ENCODE results near the gene DOCK2.

Gene DOCK2

GRCh38 chr5:169997798-169998197 lies 360.7 kb downstream of the DOCK2 start:
- H3K27me3 ChIP-seq (ENCODE audit: insufficient read depth, low read length, poor library complexity), result no peaks in the 10 kb centered on the region
- peaks cover 77% of the 10 kb centered on the region for H3K36me3 ChIP-seq (ENCODE audit: insufficient read depth, low read length)
- no peaks in the 10 kb centered on the region for H3K9me3 ChIP-seq (ENCODE audit: insufficient read depth, low read length, severe bottlenecking)
- H3K4me2 ChIP-seq (ENCODE audit: insufficient read depth, low read length), result no peak overlapping the region
- H4K20me1 ChIP-seq (ENCODE audit: insufficient read depth, low read length), result no peaks in the 10 kb centered on the region
- TF ChIP-seq, protein P1, sequence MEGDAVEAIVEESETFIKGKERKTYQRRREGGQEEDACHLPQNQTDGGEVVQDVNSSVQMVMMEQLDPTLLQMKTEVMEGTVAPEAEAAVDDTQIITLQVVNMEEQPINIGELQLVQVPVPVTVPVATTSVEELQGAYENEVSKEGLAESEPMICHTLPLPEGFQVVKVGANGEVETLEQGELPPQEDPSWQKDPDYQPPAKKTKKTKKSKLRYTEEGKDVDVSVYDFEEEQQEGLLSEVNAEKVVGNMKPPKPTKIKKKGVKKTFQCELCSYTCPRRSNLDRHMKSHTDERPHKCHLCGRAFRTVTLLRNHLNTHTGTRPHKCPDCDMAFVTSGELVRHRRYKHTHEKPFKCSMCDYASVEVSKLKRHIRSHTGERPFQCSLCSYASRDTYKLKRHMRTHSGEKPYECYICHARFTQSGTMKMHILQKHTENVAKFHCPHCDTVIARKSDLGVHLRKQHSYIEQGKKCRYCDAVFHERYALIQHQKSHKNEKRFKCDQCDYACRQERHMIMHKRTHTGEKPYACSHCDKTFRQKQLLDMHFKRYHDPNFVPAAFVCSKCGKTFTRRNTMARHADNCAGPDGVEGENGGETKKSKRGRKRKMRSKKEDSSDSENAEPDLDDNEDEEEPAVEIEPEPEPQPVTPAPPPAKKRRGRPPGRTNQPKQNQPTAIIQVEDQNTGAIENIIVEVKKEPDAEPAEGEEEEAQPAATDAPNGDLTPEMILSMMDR (IDR thresholded peaks at IDR 0.05; ENCODE audit: borderline replicate concordance, extremely low read depth, low read length, poor library complexity, severe bottlenecking), result no peak
- no peak for TF ChIP-seq EZH2 (IDR thresholded peaks at IDR 0.05; ENCODE audit: borderline replicate concordance, low read depth, low read length, severe bottlenecking)
- H2AFZ ChIP-seq (ENCODE audit: low read depth, low read length), result no peak overlapping the region
- no peak overlapping the region for H3K9ac ChIP-seq (ENCODE audit: low read depth, low read length)
- DNase-seq, result no peak
- H3K79me2 ChIP-seq (ENCODE audit: insufficient read depth, low read length), result no peaks in the 10 kb centered on the region
- ATAC-seq (ENCODE audit: insufficient read depth, low read depth), result no peak
- no peaks in the 10 kb centered on the region for H3K4me1 ChIP-seq (ENCODE audit: insufficient read depth, low read length)
- H3K27ac ChIP-seq (ENCODE audit: low read length), result no peak overlapping the region
- H3K4me3 ChIP-seq (ENCODE audit: low read depth in 1 of 2, low read length in 2 of 2), result no peak overlapping the region

DNA sequence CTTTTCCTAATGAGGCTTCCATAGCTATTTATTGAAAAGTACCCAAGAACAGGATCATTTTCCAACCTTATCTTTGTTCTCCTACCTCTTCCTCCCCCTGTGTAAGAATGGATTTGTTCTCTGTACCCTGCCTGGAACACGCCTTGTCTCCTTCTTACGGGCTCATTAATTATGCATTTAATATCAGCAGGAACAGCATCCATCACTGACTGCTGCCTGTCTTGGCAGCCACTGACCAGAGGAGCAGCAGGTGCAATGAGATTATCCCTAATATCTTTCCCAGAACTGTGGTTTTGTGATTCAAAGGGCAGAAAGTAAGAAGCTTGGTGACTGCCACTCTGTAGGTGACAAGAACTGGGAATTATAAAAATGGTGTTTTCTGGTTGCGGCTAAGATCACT lies 362.5 kb downstream of the DOCK2 start:
- no peaks in the 10 kb centered on the region for H3K4me1 ChIP-seq (ENCODE audit: insufficient read depth, low read length)
- no peaks in the 10 kb centered on the region for H3K27me3 ChIP-seq (ENCODE audit: insufficient read depth, low read length, poor library complexity)
- no peaks in the 10 kb centered on the region for H4K20me1 ChIP-seq (ENCODE audit: insufficient read depth, low read length)
- no peak for TF ChIP-seq EZH2 (IDR thresholded peaks at IDR 0.05; ENCODE audit: borderline replicate concordance, low read depth, low read length, severe bottlenecking)
- TF ChIP-seq, protein P1 (IDR thresholded peaks at IDR 0.05; ENCODE audit: borderline replicate concordance, extremely low read depth, low read length, poor library complexity, severe bottlenecking), result no peak
- ATAC-seq (ENCODE audit: insufficient read depth, low read depth), result no peak
- H3K79me2 ChIP-seq (ENCODE audit: insufficient read depth, low read length), result no peaks in the 10 kb centered on the region
- H2AFZ ChIP-seq (ENCODE audit: low read depth, low read length), result no peak overlapping the region
- H3K27ac ChIP-seq (ENCODE audit: low read length), result no peak overlapping the region
- H3K9ac ChIP-seq (ENCODE audit: low read depth, low read length), result no peak overlapping the region
- H3K4me2 ChIP-seq (ENCODE audit: insufficient read depth, low read length), result no peak overlapping the region
- no peak for DNase-seq
- no peak overlapping the region for H3K4me3 ChIP-seq (ENCODE audit: low read depth in 1 of 2, low read length in 2 of 2)
- no peaks in the 10 kb centered on the region for H3K9me3 ChIP-seq (ENCODE audit: insufficient read depth, low read length, severe bottlenecking)
- peaks cover 71% of the 10 kb centered on the region for H3K36me3 ChIP-seq (ENCODE audit: insufficient read depth, low read length)

DNA sequence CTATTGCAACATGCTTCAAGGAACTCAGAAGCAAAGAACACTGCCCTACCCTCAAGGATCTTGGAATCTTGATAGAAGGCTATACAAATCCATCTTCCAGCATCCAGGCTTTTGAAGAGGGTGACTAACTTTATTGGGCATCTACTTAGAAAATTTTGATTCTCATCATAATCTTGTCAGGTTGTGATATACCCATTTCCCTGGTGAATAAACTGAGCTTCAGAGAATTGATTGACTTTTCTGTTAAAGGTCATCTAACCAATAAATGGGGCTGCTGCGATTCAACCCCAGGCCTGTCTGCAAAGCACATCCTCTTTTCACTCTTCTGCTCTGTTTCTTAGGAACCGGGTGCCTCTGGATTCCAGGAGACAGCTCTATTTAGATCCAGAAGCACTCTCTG lies 363.1 kb downstream of the DOCK2 start:
- TF ChIP-seq EZH2 (IDR thresholded peaks at IDR 0.05; ENCODE audit: borderline replicate concordance, low read depth, low read length, severe bottlenecking), result no peak
- TF ChIP-seq, protein P1 (IDR thresholded peaks at IDR 0.05; ENCODE audit: borderline replicate concordance, extremely low read depth, low read length, poor library complexity, severe bottlenecking), result no peak
- no peaks in the 10 kb centered on the region for H3K9me3 ChIP-seq (ENCODE audit: insufficient read depth, low read length, severe bottlenecking)
- ATAC-seq (ENCODE audit: insufficient read depth, low read depth) (no peak), DNase-seq (no peak)
- no peaks in the 10 kb centered on the region for H3K4me1 ChIP-seq (ENCODE audit: insufficient read depth, low read length)
- no peaks in the 10 kb centered on the region for H3K27me3 ChIP-seq (ENCODE audit: insufficient read depth, low read length, poor library complexity)
- H3K4me2 ChIP-seq (ENCODE audit: insufficient read depth, low read length), result no peak overlapping the region
- H3K4me3 ChIP-seq (ENCODE audit: low read depth in 1 of 2, low read length in 2 of 2), result no peak overlapping the region
- H4K20me1 ChIP-seq (ENCODE audit: insufficient read depth, low read length), result no peaks in the 10 kb centered on the region
- H2AFZ ChIP-seq (ENCODE audit: low read depth, low read length), result no peak overlapping the region
- H3K9ac ChIP-seq (ENCODE audit: low read depth, low read length), result no peak overlapping the region
- H3K79me2 ChIP-seq (ENCODE audit: insufficient read depth, low read length), result no peaks in the 10 kb centered on the region
- peaks cover 69% of the 10 kb centered on the region for H3K36me3 ChIP-seq (ENCODE audit: insufficient read depth, low read length)
- H3K27ac ChIP-seq (ENCODE audit: low read length), result no peak overlapping the region

GRCh38 chr5:170006021-170006420 lies 368.9 kb downstream of the DOCK2 start:
- no peak for DNase-seq
- peaks cover 66% of the 10 kb centered on the region for H3K36me3 ChIP-seq (ENCODE audit: insufficient read depth, low read length)
- no peaks in the 10 kb centered on the region for H3K27me3 ChIP-seq (ENCODE audit: insufficient read depth, low read length, poor library complexity)

More at GRCh38 chr5:170006021-170006420, 368.9 kb downstream of the DOCK2 start:
- TF ChIP-seq, protein P1 (IDR thresholded peaks at IDR 0.05; ENCODE audit: borderline replicate concordance, extremely low read depth, low read length, poor library complexity, severe bottlenecking), result no peak
- no peak for TF ChIP-seq EZH2 (IDR thresholded peaks at IDR 0.05; ENCODE audit: borderline replicate concordance, low read depth, low read length, severe bottlenecking)
- no peak overlapping the region for H2AFZ ChIP-seq (ENCODE audit: low read depth, low read length)
- H3K4me3 ChIP-seq (ENCODE audit: low read depth in 1 of 2, low read length in 2 of 2), result no peak overlapping the region
- H3K4me1 ChIP-seq (ENCODE audit: insufficient read depth, low read length), result no peaks in the 10 kb centered on the region
- H3K79me2 ChIP-seq (ENCODE audit: insufficient read depth, low read length), result no peaks in the 10 kb centered on the region
- no peak for ATAC-seq (ENCODE audit: insufficient read depth, low read depth)
- H4K20me1 ChIP-seq (ENCODE audit: insufficient read depth, low read length), result no peaks in the 10 kb centered on the region
- H3K4me2 ChIP-seq (ENCODE audit: insufficient read depth, low read length), result no peak overlapping the region
- H3K9me3 ChIP-seq (ENCODE audit: insufficient read depth, low read length, severe bottlenecking), result no peaks in the 10 kb centered on the region
- no peak overlapping the region for H3K9ac ChIP-seq (ENCODE audit: low read depth, low read length)
- H3K27ac ChIP-seq (ENCODE audit: low read length), result no peak overlapping the region
